NCI-H345 treated with DMSO at 0.1 percent for 48 hours (cell line): ENCODE results near the gene SEZ6L.

Experiments used
- DNase-seq: peaks from one replicate; lab custom pipeline; 2025; ENCODE audit not compliant: unreplicated experiment; lab: John Stamatoyannopoulos, UW

Gene SEZ6L

GRCh38 chr22:26174280-26174679, 5.0 kb downstream of the SEZ6L start:
- DNase-seq: no peak

GRCh38 chr22:26182723-26183122, 13.5 kb downstream of the SEZ6L start:
- DNase-seq: no peak

- DNase-seq: no peak
Measured at GRCh38 chr22:26185190-26185589, 15.9 kb downstream of the SEZ6L start.

- no peak for DNase-seq
Measured at GRCh38 chr22:26188341-26188740, 19.1 kb downstream of the SEZ6L start.

GRCh38 chr22:26194313-26194712, 25.1 kb downstream of the SEZ6L start:
- DNase-seq: peak; percentile 18

- no peak for DNase-seq
Measured at GRCh38 chr22:26194877-26195276, 25.6 kb downstream of the SEZ6L start.

GRCh38 chr22:26196657-26197056, 27.4 kb downstream of the SEZ6L start:
- no peak for DNase-seq

GRCh38 chr22:26197425-26197824, 28.2 kb downstream of the SEZ6L start:
- DNase-seq: no peak

GRCh38 chr22:26199665-26200064, 30.4 kb downstream of the SEZ6L start:
- DNase-seq: no peak

GRCh38 chr22:26202280-26202924, 33.1 kb downstream of the SEZ6L start:
- DNase-seq: no peak

GRCh38 chr22:26205494-26205893, 36.2 kb downstream of the SEZ6L start:
- no peak for DNase-seq

GRCh38 chr22:26210334-26210733, 41.1 kb downstream of the SEZ6L start:
- DNase-seq: no peak

GRCh38 chr22:26213826-26214225, 44.6 kb downstream of the SEZ6L start:
- DNase-seq: no peak

- no peak for DNase-seq
Measured at GRCh38 chr22:26214466-26214865, 45.2 kb downstream of the SEZ6L start.

- DNase-seq: no peak
Measured at GRCh38 chr22:26215736-26216135, 46.5 kb downstream of the SEZ6L start.

GRCh38 chr22:26225207-26225606, 55.9 kb downstream of the SEZ6L start:
- DNase-seq: no peak

- no peak for DNase-seq
Measured at GRCh38 chr22:26226538-26227297, 57.5 kb downstream of the SEZ6L start.

- no peak for DNase-seq
Measured at GRCh38 chr22:26229910-26230309, 60.6 kb downstream of the SEZ6L start.

GRCh38 chr22:26234296-26234695, 65.0 kb downstream of the SEZ6L start:
- DNase-seq: no peak

GRCh38 chr22:26235792-26236487, 66.7 kb downstream of the SEZ6L start:
- no peak for DNase-seq

GRCh38 chr22:26236991-26237390, 67.7 kb downstream of the SEZ6L start:
- no peak for DNase-seq

- no peak for DNase-seq
Measured at GRCh38 chr22:26238596-26238995, 69.3 kb downstream of the SEZ6L start.
